ENCODE data around the gene SMIM21.

SMIM21 gene

GRCh38 chr18:75374466-75374865 lies 53.0 kb downstream of the SMIM21 start:
- no peak for TF ChIP-seq SP1 (IDR thresholded peaks at IDR 0.05)
- TF ChIP-seq CTBP1 (IDR thresholded peaks at IDR 0.05; ENCODE audit: borderline replicate concordance): no peak
- ChIA-PET CTCF (no interaction called here), POLR2A (no interaction called here)
- DNase-seq (ENCODE audit: extremely low spot score): no peak

- TF ChIP-seq SP1 (IDR thresholded peaks at IDR 0.05): no peak
- TF ChIP-seq L3MBTL2 (conservative IDR thresholded peaks at IDR 0.05): no peak
- no peak for TF ChIP-seq NFRKB (IDR thresholded peaks at IDR 0.05)
- TF ChIP-seq FOXM1 (IDR thresholded peaks at IDR 0.05; ENCODE audit: borderline replicate concordance): no peak
- CTCF ChIA-PET: no interaction called here
- no peak for DNase-seq (ENCODE audit: extremely low spot score)
- POLR2A ChIA-PET: no interaction called here
Measured at GRCh38 chr18:75369026-75369721, 58.3 kb downstream of the SMIM21 start.

- DNase-seq (ENCODE audit: extremely low spot score): no peak
- TF ChIP-seq SP1 (IDR thresholded peaks at IDR 0.05): no peak
- no peak for TF ChIP-seq BHLHE40 (IDR thresholded peaks at IDR 0.05; ENCODE audit: borderline replicate concordance)
- no peak for TF ChIP-seq NFRKB (IDR thresholded peaks at IDR 0.05)
- TF ChIP-seq FOXM1 (IDR thresholded peaks at IDR 0.05; ENCODE audit: borderline replicate concordance): no peak
- TF ChIP-seq TARDBP (IDR thresholded peaks at IDR 0.05): no peak
- TF ChIP-seq HDGF (IDR thresholded peaks at IDR 0.05; ENCODE audit: borderline replicate concordance): no peak
- TF ChIP-seq FOXK2 (IDR thresholded peaks at IDR 0.05): no peak
- no peak for TF ChIP-seq ARNT (IDR thresholded peaks at IDR 0.05)
- ChIA-PET CTCF (no interaction called here), POLR2A (no interaction called here)
Measured at GRCh38 chr18:75365837-75366236, 61.7 kb downstream of the SMIM21 start.

- POLR2A ChIA-PET: no interaction called here
Measured at GRCh38 chr18:75365254-75365629, 62.3 kb downstream of the SMIM21 start.

GRCh38 chr18:75364512-75365253 lies 62.8 kb downstream of the SMIM21 start:
- no peak for DNase-seq (ENCODE audit: extremely low spot score)
- POLR2A ChIA-PET: no interaction called here
- CTCF ChIA-PET: no interaction called here
- TF ChIP-seq PKNOX1 (IDR thresholded peaks at IDR 0.05) (no peak), NFRKB (IDR thresholded peaks at IDR 0.05) (no peak), ZNF384 (IDR thresholded peaks at IDR 0.05) (no peak), FOXM1 (IDR thresholded peaks at IDR 0.05; ENCODE audit: borderline replicate concordance) (no peak), TARDBP (IDR thresholded peaks at IDR 0.05) (no peak), HDGF (IDR thresholded peaks at IDR 0.05; ENCODE audit: borderline replicate concordance) (no peak), CTBP1 (IDR thresholded peaks at IDR 0.05; ENCODE audit: borderline replicate concordance) (no peak), FOXA1 (IDR thresholded peaks at IDR 0.05) (no peak)

More at GRCh38 chr18:75365254-75365629, 62.3 kb downstream of the SMIM21 start:
- CTCF ChIA-PET: no interaction called here
- DNase-seq (ENCODE audit: extremely low spot score): no peak
- TF ChIP-seq CTBP1 (IDR thresholded peaks at IDR 0.05; ENCODE audit: borderline replicate concordance) (no peak), SUZ12 (IDR thresholded peaks at IDR 0.05) (no peak), TARDBP (IDR thresholded peaks at IDR 0.05) (no peak), L3MBTL2 (conservative IDR thresholded peaks at IDR 0.05) (no peak), FOXM1 (IDR thresholded peaks at IDR 0.05; ENCODE audit: borderline replicate concordance) (no peak), ELF4 (IDR thresholded peaks at IDR 0.05) (no peak), SP1 (IDR thresholded peaks at IDR 0.05) (no peak), BHLHE40 (IDR thresholded peaks at IDR 0.05; ENCODE audit: borderline replicate concordance) (no peak), FOXK2 (IDR thresholded peaks at IDR 0.05) (no peak), LEF1 (IDR thresholded peaks at IDR 0.05; ENCODE audit: borderline replicate concordance) (no peak)

- ChIA-PET POLR2A (no interaction called here), CTCF (no interaction called here)
- no peak for DNase-seq (ENCODE audit: extremely low spot score)
- TF ChIP-seq ZNF384 (IDR thresholded peaks at IDR 0.05) (no peak), L3MBTL2 (conservative IDR thresholded peaks at IDR 0.05) (no peak), CTBP1 (IDR thresholded peaks at IDR 0.05; ENCODE audit: borderline replicate concordance) (no peak), TARDBP (IDR thresholded peaks at IDR 0.05) (no peak), ELF4 (IDR thresholded peaks at IDR 0.05) (no peak), FOXK2 (IDR thresholded peaks at IDR 0.05) (no peak), FOXA1 (IDR thresholded peaks at IDR 0.05) (no peak), NFRKB (IDR thresholded peaks at IDR 0.05) (no peak), ARNT (IDR thresholded peaks at IDR 0.05) (no peak), PKNOX1 (IDR thresholded peaks at IDR 0.05) (no peak), SUZ12 (IDR thresholded peaks at IDR 0.05) (no peak), HDGF (IDR thresholded peaks at IDR 0.05; ENCODE audit: borderline replicate concordance) (no peak), BHLHE40 (IDR thresholded peaks at IDR 0.05; ENCODE audit: borderline replicate concordance) (no peak)
Measured at GRCh38 chr18:75363446-75364225, 63.9 kb downstream of the SMIM21 start.

- no peak for DNase-seq (ENCODE audit: extremely low spot score)
- TF ChIP-seq CTBP1 (IDR thresholded peaks at IDR 0.05; ENCODE audit: borderline replicate concordance) (no peak), BHLHE40 (IDR thresholded peaks at IDR 0.05; ENCODE audit: borderline replicate concordance) (no peak), LEF1 (IDR thresholded peaks at IDR 0.05; ENCODE audit: borderline replicate concordance) (no peak), FOXM1 (IDR thresholded peaks at IDR 0.05; ENCODE audit: borderline replicate concordance) (no peak), FOXK2 (IDR thresholded peaks at IDR 0.05) (no peak), L3MBTL2 (conservative IDR thresholded peaks at IDR 0.05) (no peak), ZNF384 (IDR thresholded peaks at IDR 0.05) (no peak), ELF4 (IDR thresholded peaks at IDR 0.05) (no peak), NFRKB (IDR thresholded peaks at IDR 0.05) (no peak), HDGF (IDR thresholded peaks at IDR 0.05; ENCODE audit: borderline replicate concordance) (no peak), ARNT (IDR thresholded peaks at IDR 0.05) (no peak), TARDBP (IDR thresholded peaks at IDR 0.05) (no peak), SP1 (IDR thresholded peaks at IDR 0.05) (no peak), SUZ12 (IDR thresholded peaks at IDR 0.05) (no peak), PKNOX1 (IDR thresholded peaks at IDR 0.05) (no peak), FOXA1 (IDR thresholded peaks at IDR 0.05) (no peak)
- ChIA-PET CTCF (no interaction called here), POLR2A (no interaction called here)
Measured at GRCh38 chr18:75362435-75362834, 65.1 kb downstream of the SMIM21 start.
